ENCODE data around the gene LYPD1.

- TF ChIP-seq CTCF (IDR thresholded peaks at IDR 0.05) (peak in 2 of 4 donors; percentile 7 to 10), POLR2A (IDR thresholded peaks at IDR 0.05) (no peak)
Measured at GRCh38 chr2:132668987-132669907, 758 bp downstream of the LYPD1 start.

All from right lobe of liver (tissue), 4 donors.